HS-27A (cell line): ENCODE data around the gene MTO1.
A peak's percentile ranks its signal among the peaks of the same experiment; 100 is the strongest.
"Not testable (repeated sequence)": the region's sequence is repeated elsewhere in the genome, so short reads cannot be mapped to it uniquely, and the experiment has no call there.

Experiments used
- DNase-seq: peaks from one replicate; pipeline ENCODE4 v3.0.0-alpha.2; 2012; ENCODE audit warnings: low read depth, missing footprints

The MTO1 gene

DNA sequence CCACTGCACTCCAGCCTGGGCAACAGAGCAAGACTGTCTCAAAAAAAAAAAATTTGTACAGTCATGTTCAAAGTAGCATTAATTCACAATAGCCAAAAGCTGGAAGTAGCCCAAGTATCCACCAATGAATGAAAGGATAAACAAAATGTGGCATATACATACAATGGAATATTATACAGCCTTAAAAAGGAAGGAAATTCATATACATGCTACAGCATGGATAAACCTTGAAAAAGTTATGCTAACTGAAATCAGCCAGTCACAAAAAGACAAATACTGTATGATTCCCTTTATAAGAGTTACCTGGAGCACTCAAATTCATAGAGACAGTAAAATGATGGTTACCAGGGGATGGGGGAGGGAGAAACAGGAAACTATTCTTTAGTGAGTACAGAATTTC, 43.6 kb downstream of the MTO1 start:
- DNase-seq, result no peak

DNA sequence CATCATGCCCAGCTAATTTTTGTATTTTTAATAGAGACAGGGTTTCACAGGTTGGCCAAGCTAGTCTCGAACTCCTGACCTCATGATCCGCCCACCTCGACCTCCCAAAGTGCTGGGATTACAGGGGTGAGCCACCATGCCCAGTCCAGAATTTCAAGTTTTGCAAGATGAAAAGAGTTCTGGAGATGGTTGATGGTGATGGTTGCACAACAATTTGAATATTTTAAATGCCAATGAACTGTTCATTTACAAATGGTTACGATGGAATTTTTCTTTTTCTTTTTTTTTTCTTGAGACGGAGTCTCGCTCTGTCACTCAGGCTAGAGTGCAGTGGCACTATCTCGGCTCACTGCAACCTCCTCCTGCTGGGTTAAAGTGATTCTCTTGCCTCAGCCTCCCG, 44.2 kb downstream of the MTO1 start:
- DNase-seq, result not testable (repeated sequence)

DNA sequence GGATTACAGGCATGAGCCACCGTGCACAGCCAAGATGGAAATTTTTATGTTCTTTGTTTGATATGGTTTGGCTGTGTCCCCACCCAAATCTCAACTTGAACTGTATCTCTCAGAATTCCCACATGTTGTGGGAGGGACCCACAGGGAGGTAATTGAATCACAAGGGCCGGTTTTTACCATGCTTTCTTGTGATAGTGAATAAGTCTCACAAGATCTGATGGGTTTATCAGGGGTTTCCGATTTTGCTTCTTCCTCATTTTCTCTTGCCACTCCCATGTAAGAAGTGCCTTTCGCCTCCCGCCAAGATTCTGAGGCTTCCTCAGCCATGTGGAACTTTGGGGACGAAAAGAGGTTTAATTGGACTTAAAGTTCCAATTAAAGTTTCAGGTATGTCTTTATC, 44.7 kb downstream of the MTO1 start:
- no peak for DNase-seq

DNA sequence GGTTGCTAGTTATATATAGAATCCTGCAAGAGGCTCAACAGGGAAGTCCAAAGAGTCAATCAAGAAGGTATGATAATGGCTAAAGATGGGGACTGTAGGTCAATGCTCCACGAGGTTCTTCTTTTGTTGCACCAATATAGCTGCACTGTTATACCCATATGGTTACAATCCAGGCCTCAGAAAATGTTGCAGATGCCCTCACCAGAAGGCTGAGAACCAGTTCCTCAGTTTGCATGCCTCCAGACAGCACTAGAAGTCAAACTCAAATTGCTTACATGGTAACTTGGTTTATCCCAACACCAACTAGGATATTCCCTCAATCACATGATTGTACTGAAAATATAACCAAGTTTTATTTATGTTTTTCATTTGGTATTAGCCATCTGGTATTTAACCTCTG, 47.2 kb downstream of the MTO1 start:
- no peak for DNase-seq

DNA sequence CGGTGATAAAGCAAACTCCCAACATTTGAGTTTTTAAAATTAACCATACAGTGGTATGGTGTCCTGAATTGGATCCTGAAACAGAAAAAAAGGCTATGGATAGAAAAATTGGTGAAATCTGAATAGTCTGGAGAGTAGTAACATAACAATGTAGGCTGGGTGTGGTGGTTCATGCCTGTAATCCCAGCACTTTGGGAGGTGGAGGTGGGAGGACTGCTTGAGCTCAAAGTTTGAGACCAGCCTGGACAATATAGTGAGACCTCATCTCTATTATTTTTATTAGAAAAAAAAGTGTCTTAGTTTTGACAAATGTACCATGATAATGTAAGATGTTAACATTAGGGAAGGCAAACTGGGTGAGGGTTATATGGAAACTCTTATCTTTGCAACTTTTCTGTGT, 48.3 kb downstream of the MTO1 start:
- DNase-seq, result no peak

DNA sequence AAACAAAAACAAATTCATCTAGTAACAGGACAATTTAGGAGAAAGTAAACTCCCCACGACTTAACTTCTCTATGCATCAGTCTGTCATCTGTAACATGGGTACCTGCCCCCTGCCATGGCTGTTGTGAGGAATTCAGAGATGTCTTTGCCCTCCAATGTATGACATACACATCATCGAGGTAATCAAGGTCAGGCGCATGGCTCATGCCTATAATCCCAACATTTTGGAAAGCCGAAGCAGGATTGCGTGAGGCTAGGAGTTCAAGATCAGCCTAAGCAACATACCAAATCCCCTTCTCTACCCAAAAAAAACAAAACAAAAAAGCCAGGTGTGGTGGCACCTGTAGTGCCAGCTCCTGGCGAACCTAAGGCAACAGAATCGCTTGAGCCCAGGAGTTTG, 50.3 kb downstream of the MTO1 start:
- DNase-seq, result no peak

DNA sequence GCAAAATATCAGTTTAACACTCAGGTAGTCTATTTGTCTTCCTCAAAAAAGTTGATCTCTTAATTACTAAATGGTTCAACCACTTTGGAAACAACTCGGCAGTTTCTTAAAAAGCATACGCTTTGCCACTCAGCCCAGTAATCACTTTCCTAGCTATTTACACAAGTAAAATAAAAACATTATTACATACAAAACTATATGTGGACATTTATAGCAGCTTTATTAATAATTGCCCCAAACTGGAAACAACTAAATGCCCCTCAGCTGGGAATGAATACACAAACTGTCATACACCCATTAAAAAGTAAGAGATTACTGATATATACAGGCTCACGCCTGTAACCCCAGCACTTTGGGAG, 51.9 kb downstream of the MTO1 start:
- no peak for DNase-seq

DNA sequence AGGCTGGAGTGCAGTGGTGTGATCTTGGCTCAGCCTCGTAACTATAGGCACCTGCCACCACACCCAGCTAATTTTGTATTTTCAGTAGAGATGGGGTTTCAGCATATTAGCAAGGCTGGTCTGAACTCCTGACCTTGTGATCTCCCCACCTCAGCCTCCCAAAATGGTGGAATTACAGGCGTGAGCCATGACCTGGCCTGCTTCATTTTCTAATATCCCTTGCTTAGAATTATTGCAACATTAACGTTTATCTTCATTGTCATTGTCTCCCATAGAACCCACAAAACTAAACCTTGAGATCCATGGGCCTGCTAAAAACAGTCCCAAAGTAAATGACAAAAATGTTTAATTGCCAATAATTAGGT, 53.2 kb downstream of the MTO1 start:
- DNase-seq, result no peak

DNA sequence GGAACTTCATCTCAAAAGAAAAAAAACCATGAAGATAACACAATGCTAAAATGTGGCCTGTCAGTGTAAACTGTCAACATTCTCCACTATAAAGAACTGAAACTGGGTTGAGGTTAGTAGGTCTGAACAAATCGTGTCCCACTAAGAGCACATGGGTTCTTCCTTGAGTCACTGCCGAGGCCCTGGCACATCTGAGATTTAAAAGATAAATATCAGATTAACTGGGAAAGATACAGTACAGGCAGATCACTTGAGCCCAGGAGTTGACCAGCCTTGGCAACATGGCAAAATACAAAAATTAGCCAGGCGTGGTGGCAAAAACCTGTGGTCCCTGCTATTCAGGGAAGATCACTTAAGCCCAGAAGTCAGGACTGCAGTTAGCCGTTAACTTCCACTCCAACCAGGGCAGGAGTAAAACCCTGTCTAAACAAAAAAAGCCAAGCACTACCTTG, 53.7 kb downstream of the MTO1 start:
- no peak for DNase-seq

DNA sequence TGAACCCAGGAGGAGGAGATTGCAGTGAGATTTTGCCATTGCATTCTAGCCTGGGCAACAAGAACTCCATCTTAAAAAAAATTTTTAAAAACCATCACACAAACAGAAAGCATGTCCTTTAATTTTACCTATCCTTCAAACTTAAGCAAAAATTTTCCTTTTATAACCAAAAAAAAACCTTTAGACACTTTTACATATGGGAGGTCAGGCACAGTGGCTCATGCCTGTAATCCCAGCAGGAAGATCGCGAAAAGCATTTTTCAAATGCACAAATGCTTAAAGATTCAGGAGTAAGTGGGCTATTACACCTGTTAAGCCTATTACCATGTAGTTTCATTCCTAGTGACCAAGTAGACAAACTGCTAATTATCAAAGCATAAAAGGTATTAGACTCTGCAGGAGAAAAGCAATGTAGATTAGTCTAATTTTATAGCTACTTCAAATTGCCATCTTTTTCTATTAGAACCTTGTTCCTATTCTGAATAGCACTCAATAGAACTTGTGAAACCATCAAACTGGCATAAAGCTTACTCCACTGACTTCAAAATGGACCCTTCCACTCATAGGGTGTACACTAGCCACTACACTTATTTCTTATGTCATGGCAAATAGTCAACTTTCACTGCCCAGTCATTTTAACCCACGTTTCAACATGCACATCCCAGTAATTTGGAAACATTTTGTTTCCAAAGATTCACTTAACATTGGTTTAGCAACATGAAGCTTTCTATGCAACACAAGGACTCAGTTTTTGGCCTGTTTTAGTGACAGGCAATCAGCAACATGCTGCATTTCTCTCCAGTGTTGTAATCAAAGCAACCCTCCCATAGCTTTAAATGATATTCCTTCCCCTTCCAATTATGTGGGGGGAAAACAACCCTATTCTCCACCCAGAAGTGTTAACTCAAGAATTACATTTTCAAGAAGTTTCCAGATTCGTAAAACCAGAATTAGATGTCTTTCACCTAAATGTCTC, 55.3 kb downstream of the MTO1 start:
- DNase-seq, result no peak

DNA sequence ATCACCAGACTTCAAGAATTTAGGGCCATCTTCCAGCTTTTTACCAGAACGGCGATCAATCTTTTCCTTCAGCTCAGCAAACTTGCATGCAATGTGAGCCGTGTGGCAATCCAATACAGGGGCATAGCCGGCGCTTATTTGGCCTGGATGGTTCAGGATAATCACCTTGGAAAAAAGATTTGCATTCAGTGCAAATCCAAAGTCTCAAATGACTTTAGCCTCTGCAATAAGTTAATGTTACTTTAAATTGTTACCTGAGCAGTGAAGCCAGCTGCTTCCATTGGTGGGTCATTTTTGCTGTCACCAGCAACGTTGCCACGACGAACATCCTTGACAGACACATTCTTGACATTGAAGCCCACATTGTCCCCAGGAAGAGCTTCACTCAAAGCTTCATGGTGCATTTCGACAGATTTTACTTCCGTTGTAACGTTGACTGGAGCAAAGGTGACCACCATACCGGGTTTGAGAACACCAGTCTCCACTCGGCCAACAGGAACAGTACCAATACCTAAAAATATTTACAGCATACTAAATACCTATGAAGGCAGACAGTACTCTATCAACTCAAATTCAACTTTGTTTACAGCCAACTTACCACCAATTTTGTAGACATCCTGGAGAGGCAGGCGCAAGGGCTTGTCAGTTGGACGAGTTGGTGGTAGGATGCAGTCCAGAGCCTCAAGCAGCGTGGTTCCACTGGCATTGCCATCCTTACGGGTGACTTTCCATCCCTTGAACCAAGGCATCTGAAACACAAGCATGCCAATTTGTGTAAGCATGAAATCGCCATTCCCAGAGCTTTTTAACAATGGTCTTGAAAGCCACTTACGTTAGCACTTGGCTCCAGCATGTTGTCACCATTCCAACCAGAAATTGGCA, 56.8 kb downstream of the MTO1 start:
- not testable (repeated sequence) for DNase-seq

DNA sequence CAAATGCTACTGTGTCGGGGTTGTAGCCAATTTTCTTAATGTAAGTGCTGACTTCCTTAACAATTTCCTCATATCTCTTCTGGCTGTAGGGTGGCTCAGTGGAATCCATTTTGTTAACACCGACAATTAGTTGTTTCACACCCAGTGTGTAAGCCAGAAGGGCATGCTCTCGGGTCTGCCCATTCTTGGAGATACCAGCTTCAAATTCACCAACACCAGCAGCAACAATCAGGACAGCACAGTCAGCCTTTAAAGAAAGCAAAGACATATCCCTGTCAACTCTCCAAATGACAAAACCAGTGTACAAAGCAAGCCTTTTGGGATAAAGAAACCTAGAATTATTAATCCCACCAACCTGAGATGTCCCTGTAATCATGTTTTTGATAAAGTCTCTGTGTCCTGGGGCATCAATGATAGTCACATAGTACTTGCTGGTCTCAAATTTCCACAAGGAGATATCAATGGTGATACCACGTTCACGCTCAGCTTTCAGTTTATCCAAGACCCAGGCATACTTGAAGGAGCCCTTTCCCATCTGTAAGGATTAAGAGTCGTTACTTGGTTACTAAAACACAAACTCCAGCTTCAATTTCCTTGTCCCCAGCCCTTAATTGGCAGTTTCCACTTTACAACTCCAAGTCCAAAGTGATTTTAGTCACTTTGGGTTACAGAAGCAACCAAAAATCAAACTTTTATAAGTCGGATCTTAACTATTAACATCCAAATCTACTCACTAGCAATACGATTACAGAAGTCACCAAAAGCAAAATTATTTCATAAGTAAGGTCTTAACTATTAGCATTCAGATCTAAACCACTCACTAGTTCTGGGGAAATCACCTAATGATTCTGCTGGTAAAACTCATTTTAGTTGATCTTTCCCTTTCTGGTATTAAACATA, 57.7 kb downstream of the MTO1 start:
- not testable (repeated sequence) for DNase-seq

DNA sequence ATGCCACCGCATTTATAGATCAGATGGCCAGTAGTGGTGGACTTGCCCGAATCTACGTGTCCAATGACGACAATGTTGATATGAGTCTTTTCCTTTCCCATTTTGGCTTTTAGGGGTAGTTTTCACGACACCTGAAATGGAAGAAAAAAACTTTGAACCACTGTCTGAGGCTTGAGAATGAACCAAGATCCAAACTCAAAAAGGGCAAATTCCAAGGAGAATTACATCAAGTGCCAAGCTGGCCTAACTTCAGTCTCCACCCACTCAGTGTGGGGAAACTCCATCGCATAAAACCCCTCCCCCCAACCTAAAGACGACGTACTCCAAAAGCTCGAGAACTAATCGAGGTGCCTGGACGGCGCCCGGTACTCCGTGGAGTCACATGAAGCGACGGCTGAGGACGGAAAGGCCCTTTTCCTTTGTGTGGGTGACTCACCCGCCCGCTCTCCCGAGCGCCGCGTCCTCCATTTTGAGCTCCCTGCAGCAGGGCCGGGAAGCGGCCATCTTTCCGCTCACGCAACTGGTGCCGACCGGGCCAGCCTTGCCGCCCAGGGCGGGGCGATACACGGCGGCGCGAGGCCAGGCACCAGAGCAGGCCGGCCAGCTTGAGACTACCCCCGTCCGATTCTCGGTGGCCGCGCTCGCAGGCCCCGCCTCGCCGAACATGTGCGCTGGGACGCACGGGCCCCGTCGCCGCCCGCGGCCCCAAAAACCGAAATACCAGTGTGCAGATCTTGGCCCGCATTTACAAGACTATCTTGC, 58.6 kb downstream of the MTO1 start:
- DNase-seq, result no peak

DNA sequence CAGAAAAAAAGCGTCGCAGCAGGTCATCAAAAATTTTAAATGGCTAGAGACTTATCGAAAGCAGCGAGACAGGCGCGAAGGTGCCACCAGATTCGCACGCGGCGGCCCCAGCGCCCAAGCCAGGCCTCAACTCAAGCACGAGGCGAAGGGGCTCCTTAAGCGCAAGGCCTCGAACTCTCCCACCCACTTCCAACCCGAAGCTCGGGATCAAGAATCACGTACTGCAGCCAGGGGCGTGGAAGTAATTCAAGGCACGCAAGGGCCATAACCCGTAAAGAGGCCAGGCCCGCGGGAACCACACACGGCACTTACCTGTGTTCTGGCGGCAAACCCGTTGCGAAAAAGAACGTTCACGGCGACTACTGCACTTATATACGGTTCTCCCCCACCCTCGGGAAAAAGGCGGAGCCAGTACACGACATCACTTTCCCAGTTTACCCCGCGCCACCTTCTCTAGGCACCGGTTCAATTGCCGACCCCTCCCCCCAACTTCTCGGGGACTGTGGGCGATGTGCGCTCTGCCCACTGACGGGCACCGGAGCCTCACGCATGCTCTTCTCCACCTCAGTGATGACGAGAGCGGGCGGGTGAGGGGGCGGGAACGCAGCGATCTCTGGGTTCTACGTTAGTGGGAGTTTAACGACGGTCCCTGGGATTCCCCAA, 59.3 kb downstream of the MTO1 start, which contains the start of gene EEF1A1:
Gene EEF1A1, minus strand, starts transcription at position 345 of the 663 bp plus-strand sequence. CDS start 1,006 bp downstream, outside the sequence.
- DNase-seq, result no peak

DNA sequence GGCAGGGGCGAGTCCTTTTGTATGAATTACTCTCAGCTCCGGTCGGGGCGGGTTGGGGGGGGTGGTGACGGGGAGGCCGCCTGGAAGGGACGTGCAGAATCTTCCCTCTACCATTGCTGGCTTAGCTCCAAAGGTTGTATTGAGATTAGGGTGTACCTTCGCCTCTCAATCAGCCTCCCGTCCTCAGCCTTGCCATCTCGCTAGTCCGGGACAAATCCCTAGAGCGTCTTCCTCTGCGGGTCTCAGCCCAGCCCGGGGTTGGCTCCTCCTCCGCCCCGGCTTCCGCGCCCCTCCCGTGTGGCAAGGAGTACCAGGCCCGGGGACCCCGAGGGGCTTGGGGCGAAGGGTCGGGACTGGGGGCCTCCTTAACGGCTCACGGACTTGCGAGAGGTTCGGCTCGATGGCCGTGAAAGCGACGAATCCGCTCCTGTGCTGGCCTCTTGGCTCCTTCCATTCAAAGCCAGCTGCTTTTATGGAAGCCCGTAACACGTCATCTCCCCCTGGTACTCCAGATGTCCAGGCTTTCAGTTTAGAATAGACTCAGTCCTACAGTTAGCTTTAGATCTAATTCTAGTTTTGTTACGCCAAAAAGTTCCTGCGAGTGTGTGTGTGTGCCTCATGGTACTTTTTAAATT, 59.9 kb downstream of the MTO1 start:
- peak; percentile 92 for DNase-seq

DNA sequence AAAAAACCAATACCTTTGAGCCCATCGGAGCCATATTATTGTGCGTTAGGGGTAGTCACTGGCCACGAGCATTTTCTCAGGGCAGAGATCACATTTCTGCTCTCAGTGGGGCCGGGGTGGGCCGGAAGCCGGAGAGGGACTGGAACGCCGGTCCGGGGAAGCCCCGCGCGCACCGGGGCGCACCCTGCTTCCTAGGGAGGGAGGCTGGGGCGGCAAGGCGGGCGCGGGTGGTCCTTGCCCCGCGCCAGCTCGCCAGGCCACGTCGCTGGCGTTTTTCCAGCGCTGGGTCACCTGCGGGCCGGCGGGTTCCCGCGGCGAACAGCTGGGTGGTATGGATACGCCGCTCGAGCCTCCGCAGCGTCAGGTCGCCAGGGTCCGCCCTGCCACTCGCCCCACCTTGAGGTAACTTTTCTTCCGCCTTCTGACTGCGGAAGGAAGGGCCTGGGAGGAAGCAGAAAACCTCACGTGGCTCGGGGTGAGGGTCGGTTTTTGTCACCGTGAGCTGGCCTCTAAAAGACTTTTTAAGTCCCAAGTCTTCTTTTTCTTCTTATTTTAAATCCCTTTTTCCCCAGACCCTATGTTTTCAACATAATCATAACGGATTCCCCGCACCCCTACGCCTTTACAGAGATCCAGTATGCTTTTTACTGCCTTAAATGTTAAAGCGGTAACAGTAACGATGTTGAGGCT, 62.0 kb downstream of the MTO1 start:
- no peak for DNase-seq

DNA sequence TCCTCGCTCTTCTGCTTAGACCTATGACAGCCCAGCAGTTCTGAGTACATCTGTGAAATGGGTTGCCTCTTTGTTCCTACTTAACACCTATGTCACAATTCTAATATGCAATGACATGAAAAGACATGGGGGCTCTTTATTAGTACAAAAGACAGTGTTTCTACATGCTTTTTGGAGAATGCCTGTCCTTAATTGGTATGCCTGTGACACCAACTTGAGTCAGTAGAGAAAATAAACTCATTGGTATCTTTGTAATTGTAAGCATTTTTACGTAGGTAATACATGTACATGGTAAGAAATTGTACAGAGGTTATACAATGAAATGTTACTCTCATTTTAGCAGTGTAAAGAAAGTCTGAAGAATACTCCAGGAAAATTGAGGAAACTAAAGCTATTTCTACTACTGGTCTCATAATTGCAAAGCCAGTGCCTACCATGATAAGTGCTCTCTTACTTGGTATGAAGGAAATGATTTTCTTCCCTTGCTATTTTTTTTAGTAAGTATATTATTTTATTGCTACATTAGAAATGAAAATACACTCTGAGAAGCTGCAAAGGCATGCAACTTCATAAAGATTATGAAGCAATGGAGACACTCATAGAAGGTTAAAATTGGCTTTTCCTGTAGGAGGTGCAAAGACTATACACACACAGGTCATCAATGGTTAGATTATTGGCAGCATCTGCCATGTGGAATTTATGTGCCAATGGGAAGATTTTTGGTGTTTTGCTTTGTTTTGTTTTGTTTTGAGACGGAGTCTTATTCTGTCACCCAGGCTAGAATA, 64.2 kb downstream of the MTO1 start:
- no peak for DNase-seq

DNA sequence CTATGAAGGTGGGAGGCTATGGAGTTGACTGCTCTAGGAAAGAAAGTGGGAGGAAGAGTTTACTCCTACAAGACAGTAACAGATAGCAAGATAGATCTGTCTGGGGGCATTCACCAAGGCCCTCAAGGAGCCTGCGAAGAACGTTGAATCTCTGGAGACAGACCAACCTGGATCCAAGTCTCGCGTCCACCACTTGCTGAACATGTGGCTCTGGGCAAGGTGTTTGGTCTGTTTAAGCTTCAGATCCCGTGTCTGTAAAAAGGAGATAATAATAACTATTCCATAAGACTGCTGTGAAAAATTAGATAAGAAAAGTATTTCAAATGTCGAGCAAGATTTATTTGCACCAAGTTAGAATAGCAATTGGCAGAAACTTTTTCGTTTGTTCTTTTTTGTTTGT, 67.4 kb downstream of the MTO1 start:
- DNase-seq, result no peak

DNA sequence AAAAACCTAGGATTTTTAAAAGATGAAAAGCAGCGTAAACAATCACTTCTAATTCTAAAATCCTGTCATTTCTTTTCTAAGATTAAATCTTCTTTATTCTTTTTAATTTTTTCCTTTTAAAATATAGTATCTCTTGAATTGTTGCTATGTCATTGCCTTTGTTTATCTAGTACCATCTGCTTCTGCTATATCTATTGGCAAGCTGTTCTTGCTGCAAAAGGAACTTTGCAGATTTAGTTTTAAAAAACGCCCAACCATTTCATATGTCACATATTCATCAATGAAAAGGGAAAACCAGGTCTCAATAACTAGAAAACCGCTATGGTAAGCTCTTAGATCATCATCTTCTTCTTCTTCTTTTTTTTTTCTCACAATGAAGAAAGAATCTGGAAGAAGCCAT, 70.8 kb downstream of the MTO1 start:
- DNase-seq, result no peak
